ENCODE measurements around the gene ECE1.
A peak's percentile ranks its signal among the peaks of the same experiment; 100 is the strongest.

Gene ECE1

GRCh38 chr1:21289700-21290545, at the start of gene ECE1:
TSS of gene ECE1 (minus strand) at chr1:21290463. CDS start at chr1:21290414, 49 bp downstream.
- peak; percentile 44 for DNase-seq

DNA sequence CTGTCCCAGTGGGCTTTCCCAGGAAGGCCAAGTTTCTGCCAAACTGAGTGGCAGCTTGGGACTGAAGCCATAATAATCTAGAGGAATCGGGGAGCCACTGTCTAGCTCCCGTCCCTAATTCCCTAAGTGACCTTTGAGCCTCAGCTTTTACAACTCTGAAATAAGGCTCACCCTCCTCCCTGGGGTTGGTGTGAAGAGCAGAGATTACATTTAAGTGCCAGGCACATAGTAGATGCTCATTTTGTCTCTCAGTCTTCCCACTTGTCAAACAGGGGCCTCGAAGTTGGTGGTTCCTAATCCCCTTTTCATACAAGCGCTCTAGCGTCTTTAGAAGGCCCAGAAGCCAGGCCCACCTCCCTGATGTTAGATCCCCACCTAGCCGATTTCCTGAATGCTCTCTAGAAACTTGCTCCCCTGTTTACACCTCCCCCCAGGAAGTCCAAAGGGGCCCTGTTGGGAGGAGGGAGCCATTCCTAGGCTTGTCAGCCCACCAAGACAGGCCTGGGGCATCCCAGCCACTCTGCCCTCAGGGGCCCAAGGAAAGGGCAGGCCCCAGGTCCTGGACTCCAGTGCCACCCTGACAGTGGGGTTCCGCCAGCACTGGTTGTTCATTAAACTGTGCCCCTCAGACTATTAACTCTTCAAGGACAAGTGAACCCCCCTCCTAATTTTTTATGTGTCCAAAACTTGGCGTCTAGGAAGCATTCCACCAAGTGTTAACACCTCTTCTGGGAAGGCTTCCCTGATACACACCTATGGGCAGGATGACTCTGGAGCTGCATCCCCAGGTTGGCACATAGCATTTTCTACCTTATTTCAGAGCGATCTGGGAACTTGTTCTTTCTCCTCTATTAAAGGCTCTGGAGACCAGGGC, 49.3 kb upstream of the ECE1 start:
- no peak for DNase-seq

- peak; percentile 81 for DNase-seq
Observed at GRCh38 chr1:21338573-21339355, 48.5 kb upstream of the ECE1 start.

- no peak for DNase-seq
Observed at GRCh38 chr1:21337928-21338572, 47.8 kb upstream of the ECE1 start.

DNA sequence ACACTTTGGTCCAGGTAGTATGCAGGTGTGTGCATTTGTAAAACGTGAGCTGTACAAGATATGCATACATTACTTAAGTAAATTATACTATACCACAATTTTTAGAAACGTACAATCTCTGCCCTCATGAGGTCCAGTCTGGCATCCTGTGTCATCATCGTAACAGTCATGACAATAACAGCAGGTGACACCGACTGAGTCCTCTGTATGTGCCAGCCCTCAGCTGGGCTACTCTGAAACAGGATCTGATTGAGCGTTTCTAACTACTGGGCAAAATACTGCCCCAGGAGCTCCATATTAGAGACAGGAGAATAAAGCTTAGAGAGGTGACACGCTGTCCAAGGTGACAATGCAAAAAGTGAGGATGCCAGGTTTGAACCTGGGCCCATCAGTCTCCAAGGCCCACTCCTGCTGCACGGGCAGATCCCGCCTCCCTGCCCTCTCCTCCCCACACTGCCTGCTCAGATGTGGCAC, 47.2 kb upstream of the ECE1 start:
- DNase-seq = peak; percentile 24

GRCh38 chr1:21337010-21337437, 46.8 kb upstream of the ECE1 start:
- DNase-seq = no peak

DNA sequence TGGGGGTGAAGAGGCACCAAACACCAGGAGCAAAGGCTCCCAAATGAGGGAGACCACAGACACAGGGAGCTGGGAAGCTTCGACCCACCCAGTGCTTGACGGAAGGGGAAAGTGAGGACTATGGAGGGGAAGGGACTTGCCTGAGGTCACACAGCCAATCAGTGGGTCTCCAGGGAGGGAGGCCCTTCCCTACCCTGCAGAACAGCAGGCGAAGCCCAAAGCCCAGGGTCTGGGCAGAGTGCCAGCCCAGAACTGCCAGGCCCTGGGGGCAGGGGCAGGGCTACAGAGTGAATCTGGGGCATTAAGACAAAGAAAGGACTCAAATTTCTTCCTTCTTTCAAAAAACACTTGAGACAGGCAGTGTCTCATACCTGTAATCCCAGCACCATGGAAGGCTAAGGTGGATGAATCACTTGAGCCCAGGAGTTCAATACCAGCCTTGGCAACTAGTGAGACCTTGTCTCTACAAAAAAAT, 45.5 kb upstream of the ECE1 start:
- peak; percentile 89 for DNase-seq

DNA sequence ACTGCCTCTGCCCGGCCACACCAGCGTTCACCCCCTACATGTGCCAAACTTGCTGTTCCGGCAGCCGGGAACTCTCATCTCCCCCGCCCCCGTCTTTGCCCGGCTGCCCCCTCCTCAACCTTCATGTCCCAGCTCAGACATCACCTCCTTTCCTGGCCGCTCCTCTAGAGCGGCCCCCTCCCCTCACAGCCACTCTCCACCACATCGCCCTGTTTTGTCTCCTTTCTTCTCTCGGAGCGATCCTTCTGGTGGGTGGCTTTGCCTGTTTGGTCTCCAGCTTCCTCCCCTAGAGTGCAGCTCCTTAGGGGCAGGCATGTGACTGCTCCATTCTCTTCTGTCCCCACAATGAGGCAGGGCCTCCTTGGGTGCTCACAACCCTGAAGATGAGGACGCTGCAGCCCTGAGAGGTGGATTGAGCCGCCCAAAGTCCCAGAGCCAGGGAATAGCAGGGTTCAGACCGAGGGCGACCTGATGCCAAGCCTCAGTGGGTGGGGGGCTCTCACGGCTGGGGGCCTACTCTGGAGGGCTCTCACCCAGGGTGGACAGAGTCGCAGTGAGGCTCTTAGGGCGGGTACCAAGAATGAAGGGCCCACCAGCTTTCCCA, 44.9 kb upstream of the ECE1 start:
- no peak for DNase-seq

GRCh38 chr1:21334214-21335087, 44.2 kb upstream of the ECE1 start:
- no peak for DNase-seq

DNA sequence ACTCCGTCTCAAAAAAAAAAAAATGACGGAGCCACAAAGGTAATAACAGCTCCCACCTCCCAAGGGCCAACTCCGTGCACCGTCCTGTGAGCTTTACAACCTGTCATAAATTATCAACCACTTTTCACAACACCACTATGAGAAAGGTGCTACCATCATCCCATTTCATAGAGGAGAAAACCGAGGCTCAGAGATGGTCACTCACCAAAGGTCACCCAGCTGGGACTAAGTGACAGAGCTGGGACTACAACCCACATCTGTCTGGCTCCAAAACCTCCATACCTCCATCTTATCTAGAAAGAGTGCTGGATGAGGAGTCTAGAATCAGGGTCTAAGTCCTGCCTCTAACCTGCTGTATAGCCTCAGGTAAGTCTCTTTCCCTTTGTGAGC, 43.6 kb upstream of the ECE1 start:
- DNase-seq = no peak

- DNase-seq = no peak
Observed at GRCh38 chr1:21332554-21333311, 42.5 kb upstream of the ECE1 start.

DNA sequence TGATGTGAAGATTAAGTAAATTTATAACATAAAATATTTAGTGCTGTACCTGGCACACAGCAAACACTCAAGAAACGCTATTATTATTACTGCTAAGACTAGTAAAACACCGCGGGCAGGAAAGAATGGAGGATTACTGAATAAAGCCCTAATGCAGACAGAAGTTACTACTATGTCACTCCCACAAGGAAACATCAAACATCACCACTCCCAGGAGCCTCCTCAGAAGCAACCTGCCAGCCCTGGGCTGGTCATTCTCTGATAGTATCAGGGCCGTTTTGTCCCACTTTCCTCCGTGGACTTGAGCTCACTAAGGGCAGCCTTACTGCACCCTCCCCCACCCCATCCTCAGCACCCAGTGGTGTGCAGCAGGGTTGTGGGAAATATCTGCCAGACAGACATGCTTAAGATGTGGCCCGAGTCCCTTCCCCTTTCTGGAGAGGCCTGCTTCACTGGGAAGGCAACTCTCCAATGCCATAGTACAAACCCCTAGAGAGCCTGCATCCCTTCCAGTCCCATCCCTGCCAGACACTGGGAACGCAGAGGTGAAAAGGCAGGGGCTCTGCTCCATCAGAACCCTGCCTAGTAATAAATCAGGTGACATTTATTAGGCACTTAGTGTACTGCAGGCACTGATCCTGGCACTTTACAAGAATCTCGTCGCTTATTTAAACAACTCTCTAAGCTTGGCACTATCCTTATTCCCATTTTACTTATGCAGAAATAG, 41.7 kb upstream of the ECE1 start:
- DNase-seq = no peak

GRCh38 chr1:21330544-21330943, 40.3 kb upstream of the ECE1 start:
- no peak for DNase-seq

DNA sequence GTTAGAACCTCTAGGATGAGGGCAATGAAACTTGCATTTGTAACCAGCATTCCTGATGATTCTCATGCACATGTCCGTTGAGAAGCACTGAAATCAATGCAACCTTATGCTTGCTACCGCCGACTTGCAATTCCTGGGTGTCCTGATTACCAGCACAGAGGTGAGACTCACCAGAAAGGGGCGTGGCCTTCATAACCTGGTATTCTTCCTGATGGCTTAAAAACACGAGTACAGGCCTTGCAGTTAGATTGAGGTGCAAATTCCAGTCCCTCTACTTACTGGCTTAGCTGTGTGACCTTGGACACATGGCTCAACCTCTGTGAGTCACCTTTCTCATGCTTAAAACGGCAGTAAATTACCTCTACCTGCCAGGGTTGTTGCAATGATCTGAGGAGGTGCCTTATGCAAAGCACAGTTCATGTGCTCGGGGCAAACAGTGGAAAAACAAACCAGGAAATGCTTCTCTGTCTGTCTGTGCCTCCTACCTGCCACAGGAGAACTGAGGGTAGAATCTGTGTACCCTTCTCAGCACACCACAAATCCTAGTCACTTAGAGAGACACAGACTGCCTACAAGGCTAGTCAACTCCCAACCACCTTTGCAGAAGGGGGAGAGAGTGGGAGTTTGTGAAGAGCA, 39.1 kb upstream of the ECE1 start:
- no peak for DNase-seq

- DNase-seq = no peak
Observed at GRCh38 chr1:21327566-21328323, 37.5 kb upstream of the ECE1 start.

GRCh38 chr1:21326861-21327344, 36.6 kb upstream of the ECE1 start:
- DNase-seq = no peak

DNA sequence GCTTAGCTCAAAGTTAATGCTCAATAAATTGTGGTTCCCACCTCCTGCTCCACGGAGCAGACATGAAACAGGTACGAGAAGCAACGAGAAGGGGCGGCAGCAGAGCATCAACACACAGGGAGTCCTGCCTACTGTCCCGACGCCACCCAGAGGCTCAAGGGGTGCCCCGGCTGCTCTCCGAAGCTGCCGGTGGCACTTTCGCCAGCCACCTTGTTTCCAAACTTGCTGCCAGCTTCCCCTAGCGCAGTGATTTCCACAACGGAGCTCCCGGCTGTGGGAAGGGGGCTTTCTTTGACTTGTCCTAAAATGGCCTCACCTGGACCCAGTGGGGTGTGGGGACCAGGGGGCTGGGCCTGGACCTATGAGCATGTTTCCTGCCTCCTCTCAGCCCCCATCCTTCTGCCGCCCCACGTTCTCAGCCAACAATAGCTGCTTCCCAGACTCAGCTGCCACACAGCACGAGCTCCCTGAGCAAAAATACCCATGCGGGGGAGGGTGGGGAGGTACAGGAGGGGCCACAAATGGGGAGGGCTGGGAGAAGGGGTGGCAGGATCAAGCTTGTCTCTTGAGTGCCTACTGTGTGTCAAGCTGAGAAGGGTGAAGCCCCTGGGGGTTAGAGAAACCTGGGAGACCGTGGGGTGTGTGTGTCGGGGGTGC, 35.6 kb upstream of the ECE1 start:
- DNase-seq = no peak

Data from NCI-H2171 (cell line).